WERI-Rb-1 (cell line): Measurements from ENCODE around the gene NOB1.

Experiments
- DNase-seq: peaks from one replicate; pipeline ENCODE4 v3.0.0-alpha.2; 2020
- H3K27ac ChIP-seq: fragments of 250-450 bp; sonication (Bioruptor Pico); 2 replicates; pipeline ENCODE4 v1.5.1; 2020; ENCODE audit warnings: mild to moderate bottlenecking, moderate library complexity
- H3K27me3 ChIP-seq: fragments of 250-450 bp; sonication (Bioruptor Pico); 2 replicates; pipeline ENCODE4 v1.5.1; 2021; ENCODE audit warnings: mild to moderate bottlenecking, low read depth, moderate library complexity; ENCODE audit not compliant: insufficient read depth, severe bottlenecking
- H3K36me3 ChIP-seq: fragments of 250-450 bp; sonication (Bioruptor Pico); 2 replicates; pipeline ENCODE4 v1.5.1; 2020; ENCODE audit warnings: mild to moderate bottlenecking, moderate library complexity
- H3K4me3 ChIP-seq: 2 replicates; pipeline ENCODE4 v1.5.1; 2011; ENCODE audit warnings: low read depth, mild to moderate bottlenecking, control low read depth, low read length
- H3K9me3 ChIP-seq: fragments of 250-450 bp; sonication (Bioruptor Pico); 2 replicates; pipeline ENCODE4 v1.5.1; 2021; ENCODE audit warnings: mild to moderate bottlenecking, moderate library complexity; ENCODE audit not compliant: severe bottlenecking
- TF ChIP-seq, protein P1 (sequence below): IDR thresholded peaks from 2 replicates; pipeline ENCODE4 v1.5.1; 2011; ENCODE audit warnings: low read depth, mild to moderate bottlenecking, control low read depth, inconsistent platforms, low read length

NOB1 gene

DNA sequence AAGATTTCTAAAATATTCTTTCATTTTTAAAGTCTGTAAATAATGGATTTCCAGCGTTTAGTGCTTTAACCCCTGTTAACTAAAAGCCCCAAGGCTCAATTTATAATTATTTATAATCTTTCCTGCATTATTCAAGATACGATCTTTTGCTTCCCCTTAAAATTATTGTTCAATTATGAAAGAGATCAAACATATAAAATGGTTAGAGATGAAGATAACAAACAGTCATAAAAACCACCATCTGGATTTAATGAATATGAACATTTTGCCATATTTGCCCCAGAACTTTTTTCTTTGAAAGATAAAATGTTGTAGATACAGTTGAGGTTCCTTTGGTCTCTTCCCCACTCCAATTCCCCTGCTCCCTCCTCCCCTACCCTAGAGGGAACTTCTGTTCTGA, 25.0 kb upstream of the NOB1 start:
- Histone ChIP-seq H3K4me3 (no peak overlapping the region), H3K9me3 (no peaks in the 10 kb centered on the region), H3K27me3 (no peaks in the 10 kb centered on the region), H3K36me3 (peaks cover 7% of the 10 kb centered on the region), H3K27ac (no peak overlapping the region)
- no peak for DNase-seq
- TF ChIP-seq, protein P1, sequence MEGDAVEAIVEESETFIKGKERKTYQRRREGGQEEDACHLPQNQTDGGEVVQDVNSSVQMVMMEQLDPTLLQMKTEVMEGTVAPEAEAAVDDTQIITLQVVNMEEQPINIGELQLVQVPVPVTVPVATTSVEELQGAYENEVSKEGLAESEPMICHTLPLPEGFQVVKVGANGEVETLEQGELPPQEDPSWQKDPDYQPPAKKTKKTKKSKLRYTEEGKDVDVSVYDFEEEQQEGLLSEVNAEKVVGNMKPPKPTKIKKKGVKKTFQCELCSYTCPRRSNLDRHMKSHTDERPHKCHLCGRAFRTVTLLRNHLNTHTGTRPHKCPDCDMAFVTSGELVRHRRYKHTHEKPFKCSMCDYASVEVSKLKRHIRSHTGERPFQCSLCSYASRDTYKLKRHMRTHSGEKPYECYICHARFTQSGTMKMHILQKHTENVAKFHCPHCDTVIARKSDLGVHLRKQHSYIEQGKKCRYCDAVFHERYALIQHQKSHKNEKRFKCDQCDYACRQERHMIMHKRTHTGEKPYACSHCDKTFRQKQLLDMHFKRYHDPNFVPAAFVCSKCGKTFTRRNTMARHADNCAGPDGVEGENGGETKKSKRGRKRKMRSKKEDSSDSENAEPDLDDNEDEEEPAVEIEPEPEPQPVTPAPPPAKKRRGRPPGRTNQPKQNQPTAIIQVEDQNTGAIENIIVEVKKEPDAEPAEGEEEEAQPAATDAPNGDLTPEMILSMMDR: no peak

DNA sequence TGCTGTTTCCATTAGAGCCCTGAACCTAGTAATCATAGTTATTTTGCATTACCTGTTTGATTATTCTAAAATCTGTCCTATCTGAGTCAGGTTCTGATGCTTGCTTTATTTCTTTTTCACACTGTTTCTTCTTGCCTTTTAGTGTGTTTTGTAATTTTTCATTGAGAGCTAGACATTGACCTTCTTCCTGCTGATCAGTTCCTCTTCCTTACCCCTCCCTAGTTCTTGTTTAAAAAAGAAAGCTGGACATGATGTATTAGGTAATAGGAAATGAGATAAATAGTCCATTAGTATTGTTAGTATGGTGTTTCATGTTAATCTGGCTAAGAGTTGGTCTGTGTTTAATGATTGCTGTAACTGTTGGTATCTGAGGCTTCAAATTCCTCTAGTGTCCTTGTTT, 20.8 kb upstream of the NOB1 start:
- Histone ChIP-seq H3K36me3 (no peaks in the 10 kb centered on the region), H3K4me3 (no peak overlapping the region), H3K27ac (no peak overlapping the region), H3K9me3 (no peaks in the 10 kb centered on the region), H3K27me3 (no peaks in the 10 kb centered on the region)
- TF ChIP-seq, protein P1: no peak
- DNase-seq: no peak

DNA sequence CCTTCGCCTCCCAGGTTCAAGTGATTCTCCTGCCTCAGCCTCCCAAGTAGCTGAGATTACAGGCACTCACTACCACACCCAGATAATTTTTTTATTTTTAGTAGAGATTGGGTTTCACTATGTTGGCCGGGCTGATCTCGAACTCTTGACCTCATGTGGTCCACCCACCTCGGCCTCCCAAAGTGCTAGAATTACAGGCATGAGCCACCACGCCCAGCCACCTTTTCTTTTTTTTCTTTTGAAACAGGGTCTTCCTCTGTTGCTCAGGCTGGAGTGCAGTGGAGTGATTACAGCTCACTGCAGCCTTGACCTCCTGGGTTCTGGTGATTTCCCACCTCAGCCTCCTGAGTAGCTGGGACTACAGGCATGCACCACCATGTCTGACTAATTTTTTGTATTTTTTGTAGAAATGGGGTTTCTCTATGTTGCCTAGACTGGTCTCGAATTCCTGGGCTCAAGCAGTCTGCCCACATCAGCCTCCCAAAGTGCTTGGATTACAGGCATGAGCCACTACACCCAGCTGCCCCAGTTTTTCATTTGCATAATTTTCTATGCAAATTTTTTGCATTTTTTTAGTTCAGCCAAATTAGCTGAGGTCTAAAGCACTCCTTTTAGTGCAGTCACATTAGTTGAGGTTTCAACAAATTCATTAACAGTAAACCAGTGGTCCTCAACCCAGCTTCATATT, 18.7 kb upstream of the NOB1 start:
- Histone ChIP-seq H3K27me3 (no peaks in the 10 kb centered on the region), H3K9me3 (no peaks in the 10 kb centered on the region), H3K4me3 (no peak overlapping the region), H3K27ac (no peak overlapping the region), H3K36me3 (no peaks in the 10 kb centered on the region)
- DNase-seq: no peak
- TF ChIP-seq, protein P1: no peak

DNA sequence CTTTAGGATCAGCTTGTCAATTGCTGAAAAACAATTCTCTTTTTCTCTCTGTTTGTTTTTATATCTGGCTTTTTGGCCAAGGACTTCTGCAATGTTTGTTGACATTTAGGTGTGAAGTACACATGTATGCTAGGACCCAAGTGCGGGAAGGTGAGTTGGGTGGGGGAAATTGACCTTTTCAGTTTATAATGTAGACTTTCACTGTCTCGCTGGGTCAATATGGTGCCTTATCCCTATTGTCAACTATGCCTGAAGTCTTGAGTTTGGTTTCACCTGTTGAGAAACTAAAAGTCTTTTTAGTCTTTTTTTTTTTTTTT, 16.9 kb upstream of the NOB1 start:
- Histone ChIP-seq H3K9me3 (no peaks in the 10 kb centered on the region), H3K4me3 (no peak overlapping the region), H3K27me3 (no peaks in the 10 kb centered on the region), H3K36me3 (no peaks in the 10 kb centered on the region), H3K27ac (no peak overlapping the region)
- TF ChIP-seq, protein P1: no peak
- no peak for DNase-seq

DNA sequence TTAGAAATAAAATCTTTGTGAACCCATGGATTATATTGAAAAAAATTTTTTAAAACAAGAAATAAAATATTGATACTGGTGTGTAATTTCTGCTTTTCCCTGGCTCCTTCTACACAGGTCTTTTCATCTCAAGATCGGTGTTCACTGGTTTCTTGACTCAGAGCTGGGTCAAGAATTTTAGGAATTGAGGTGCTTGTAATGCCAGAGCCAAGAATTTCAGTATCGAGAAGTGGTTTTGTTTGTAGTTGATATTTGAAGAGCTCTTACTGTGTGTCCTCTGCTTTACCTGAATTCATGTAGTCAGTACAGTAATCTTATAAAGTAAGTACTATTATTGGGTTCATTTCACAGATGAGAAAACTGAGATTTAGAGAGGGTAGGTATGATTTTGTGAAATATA, 14.7 kb upstream of the NOB1 start:
- DNase-seq: no peak
- H3K9me3 ChIP-seq: no peaks in the 10 kb centered on the region
- TF ChIP-seq, protein P1: no peak
- no peak overlapping the region for H3K4me3 ChIP-seq
- no peaks in the 10 kb centered on the region for H3K36me3 ChIP-seq
- no peaks in the 10 kb centered on the region for H3K27me3 ChIP-seq
- H3K27ac ChIP-seq: no peak overlapping the region

DNA sequence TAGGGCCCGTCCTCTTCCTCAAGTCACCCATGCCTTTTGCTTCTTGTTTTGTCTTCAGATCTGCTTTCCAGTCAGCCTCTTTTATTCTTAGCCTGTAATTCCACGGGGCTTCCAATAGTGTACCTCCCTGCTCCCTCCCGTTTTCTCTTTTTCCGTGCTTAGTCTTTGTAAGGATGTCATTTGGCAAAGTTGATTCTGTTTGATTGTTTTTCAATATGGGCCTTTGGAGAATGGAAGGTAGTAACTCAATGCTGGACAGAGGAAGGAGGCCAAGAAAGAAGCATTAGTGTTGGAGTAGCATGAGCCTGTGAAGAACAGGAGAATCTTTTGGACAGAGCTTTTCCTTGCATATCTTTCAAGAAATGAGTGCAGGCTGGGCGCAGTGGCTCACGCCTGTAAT, 13.9 kb upstream of the NOB1 start:
- H3K27me3 ChIP-seq: no peaks in the 10 kb centered on the region
- TF ChIP-seq, protein P1: no peak
- no peak overlapping the region for H3K27ac ChIP-seq
- no peaks in the 10 kb centered on the region for H3K9me3 ChIP-seq
- no peak overlapping the region for H3K4me3 ChIP-seq
- H3K36me3 ChIP-seq: no peaks in the 10 kb centered on the region
- DNase-seq: no peak
